Measurements from ENCODE around the gene MEGF8. TPM values are rescaled to one million over a fixed set of nuclear protein-coding genes. Genes with fewer than 3 reads are reported as not detected.

The MEGF8 gene
- total and polyA plus RNA-seq, 4 donors: 1.2 to 13.7 (median 9.4) TPM

GRCh38 chr19:42277821-42278451 lies 47.5 kb upstream of the MEGF8 start:
- no peak overlapping the region for H3K4me3 ChIP-seq (ENCODE audit: low read depth in 1 of 3, low read length in 3 of 3)

More at GRCh38 chr19:42277821-42278451, 47.5 kb upstream of the MEGF8 start:
- H3K9me3 ChIP-seq (ENCODE audit: control insufficient read depth in 4 of 4, low read length in 3 of 4): no peaks in the 10 kb centered on the region
- peak overlapping the region; percentile 28 to 61 for H3K27ac ChIP-seq (ENCODE audit: low read depth in 1 of 2, low read length in 2 of 2)
- H3K9ac ChIP-seq (ENCODE audit: low read depth in 1 of 2, low read length in 2 of 2): peak overlapping the region in 1 of 2 donors; percentile 64
- peaks cover 22 to 65% (median 42%) of the 10 kb centered on the region in 4 donors for H3K4me1 ChIP-seq (ENCODE audit: control insufficient read depth in 4 of 4, insufficient read depth in 4 of 4, low read length in 3 of 4)
- 69% methylated on average over 10 of the region's 10 CpGs for WGBS
- peaks cover 5 to 16% (median 8%) of the 10 kb centered on the region in 4 donors for H3K36me3 ChIP-seq (ENCODE audit: control insufficient read depth in 4 of 4, insufficient read depth in 3 of 4, low read depth in 1 of 4, low read length in 3 of 4)
- DNase-seq (ENCODE audit: low spot score): peak; percentile 33
- TF ChIP-seq ATF3 (IDR thresholded peaks at IDR 0.05) (no peak), HNF4G (IDR thresholded peaks at IDR 0.05) (no peak), REST (IDR thresholded peaks at IDR 0.05) (no peak), FOXA2 (IDR thresholded peaks at IDR 0.05) (no peak), RXRA (IDR thresholded peaks at IDR 0.05) (no peak), EGR1 (IDR thresholded peaks at IDR 0.05; ENCODE audit: low read depth in 2 of 2) (no peak), HNF4A (conservative IDR thresholded peaks at IDR 0.05) (no peak), RAD21 (IDR thresholded peaks at IDR 0.05) (no peak), YY1 (IDR thresholded peaks at IDR 0.05) (no peak), SP1 (IDR thresholded peaks at IDR 0.05) (no peak), ZBTB33 (IDR thresholded peaks at IDR 0.05) (no peak), TAF1 (conservative IDR thresholded peaks at IDR 0.05) (no peak), NR2F2 (IDR thresholded peaks at IDR 0.05) (no peak), CTCF (IDR thresholded peaks at IDR 0.05; ENCODE audit: low read depth, low read length, missing input control) (no peak), GABPA (IDR thresholded peaks at IDR 0.05 in 1 of 2, conservative IDR thresholded peaks at IDR 0.05 in 1 of 2) (no peak), MAX (IDR thresholded peaks at IDR 0.05) (no peak), FOXA1 (IDR thresholded peaks at IDR 0.05) (no peak), JUND (IDR thresholded peaks at IDR 0.05) (no peak)
- H3K27me3 ChIP-seq (ENCODE audit: control insufficient read depth in 4 of 4, insufficient read depth in 4 of 4, low read length in 3 of 4): no peaks in the 10 kb centered on the region

Measured in liver (tissue), 9 donors.